Trophoblast cell (in vitro differentiated cells and primary cell): ENCODE results near the gene NF1.

ENCODE experiments used
- DNase-seq, 2 donors: peaks; one replicate each; pipeline ENCODE4 v3.0.0-alpha.2; 2016
- H2AFZ ChIP-seq: 2 replicates; pipeline ENCODE4 v1.6.1; 2013; ENCODE audit warnings: low read length, moderate library complexity, mild to moderate bottlenecking; ENCODE audit not compliant: insufficient read depth, poor library complexity
- H2AK5ac ChIP-seq: 2 replicates; pipeline ENCODE4 v1.6.1; 2013; ENCODE audit warnings: mild to moderate bottlenecking, low read length
- H2BK120ac ChIP-seq: 2 replicates; pipeline ENCODE4 v1.6.1; 2013; ENCODE audit warnings: low read length, mild to moderate bottlenecking, moderate library complexity; ENCODE audit not compliant: insufficient read depth, poor library complexity
- H2BK12ac ChIP-seq: 2 replicates; pipeline ENCODE4 v1.6.1; 2013; ENCODE audit warnings: mild to moderate bottlenecking, low read length, moderate library complexity
- H2BK5ac ChIP-seq: 2 replicates; pipeline ENCODE4 v1.6.1; 2013; ENCODE audit warnings: low read length, low read depth, moderate library complexity, mild to moderate bottlenecking; ENCODE audit not compliant: poor library complexity
- H3K14ac ChIP-seq: 2 replicates; pipeline ENCODE4 v1.6.1; 2013; ENCODE audit warnings: mild to moderate bottlenecking, low read length
- H3K18ac ChIP-seq: 2 replicates; pipeline ENCODE4 v1.6.1; 2013; ENCODE audit warnings: mild to moderate bottlenecking, low read length
- H3K23ac ChIP-seq: 2 replicates; pipeline ENCODE4 v1.6.1; 2013; ENCODE audit warnings: low read length
- H3K27ac ChIP-seq: 2 replicates; pipeline ENCODE4 v1.5.1; 2013; ENCODE audit warnings: low read depth, mild to moderate bottlenecking, inconsistent platforms, low read length, moderate library complexity
- H3K27me3 ChIP-seq: 2 replicates; pipeline ENCODE4 v1.6.1; 2013; ENCODE audit warnings: inconsistent platforms, mild to moderate bottlenecking, low read length, moderate library complexity; ENCODE audit not compliant: insufficient read depth
- H3K36me3 ChIP-seq, 2 experiments: 1 replicate in 1 of 2; 2 replicates in 1 of 2; pipeline ENCODE4 v1.6.1; 2013; ENCODE audit warnings: low read length in 2 of 2, mild to moderate bottlenecking in 2 of 2, moderate library complexity in 1 of 2; ENCODE audit not compliant: insufficient read depth in 2 of 2, control insufficient read depth in 1 of 2
- H3K4ac ChIP-seq: 2 replicates; pipeline ENCODE4 v1.6.1; 2013; ENCODE audit warnings: low read depth, mild to moderate bottlenecking, low read length, moderate library complexity
- H3K4me1 ChIP-seq, 2 experiments: 1 replicate in 1 of 2; 2 replicates in 1 of 2; pipeline ENCODE4 v1.6.1; 2013; ENCODE audit warnings: low read length in 2 of 2, mild to moderate bottlenecking in 2 of 2, moderate library complexity in 1 of 2; ENCODE audit not compliant: insufficient read depth in 2 of 2, control insufficient read depth in 1 of 2
- H3K4me2 ChIP-seq: 2 replicates; pipeline ENCODE4 v1.6.1; 2013; ENCODE audit warnings: inconsistent platforms, mild to moderate bottlenecking, low read length, moderate library complexity
- H3K4me3 ChIP-seq: 2 replicates; pipeline ENCODE4 v1.5.1; 2013; ENCODE audit warnings: mild to moderate bottlenecking, low read depth, low read length, inconsistent platforms
- H3K79me1 ChIP-seq: one replicate; pipeline ENCODE4 v1.6.1; 2013; ENCODE audit warnings: low read length
- H3K79me2 ChIP-seq: 2 replicates; pipeline ENCODE4 v1.6.1; 2013; ENCODE audit warnings: low read length, mild to moderate bottlenecking; ENCODE audit not compliant: control insufficient read depth, insufficient read depth, poor library complexity
- H3K9ac ChIP-seq: 2 replicates; pipeline ENCODE4 v1.6.1; 2013; ENCODE audit warnings: mild to moderate bottlenecking, low read length
- H3K9me3 ChIP-seq: 2 replicates; pipeline ENCODE4 v1.6.1; 2013; ENCODE audit warnings: low read depth, mild to moderate bottlenecking, control low read depth, inconsistent platforms, low read length; ENCODE audit not compliant: insufficient read depth
- H4K12ac ChIP-seq: 2 replicates; pipeline ENCODE4 v1.6.1; 2013; ENCODE audit warnings: low read depth, mild to moderate bottlenecking, low read length, moderate library complexity
- H4K8ac ChIP-seq: 2 replicates; pipeline ENCODE4 v1.6.1; 2013; ENCODE audit warnings: low read depth, mild to moderate bottlenecking, low read length, moderate library complexity
- H4K91ac ChIP-seq: one replicate; pipeline ENCODE4 v1.6.1; 2013; ENCODE audit warnings: low read depth, mild to moderate bottlenecking, low read length, moderate library complexity
- WGBS: extraction: QIAGEN DNeasy Blood & Tissue Kit; methylation state at CpG from one replicate; pipeline ENCODE4 v1.1.7; 2013; ENCODE audit warnings: missing lambda C conversion rate; ENCODE audit not compliant: insufficient read length, insufficient coverage; ENCODE audit errors: extremely low coverage; 5-methylcytosine and 5-hydroxymethylcytosine counted together

The NF1 gene

DNA sequence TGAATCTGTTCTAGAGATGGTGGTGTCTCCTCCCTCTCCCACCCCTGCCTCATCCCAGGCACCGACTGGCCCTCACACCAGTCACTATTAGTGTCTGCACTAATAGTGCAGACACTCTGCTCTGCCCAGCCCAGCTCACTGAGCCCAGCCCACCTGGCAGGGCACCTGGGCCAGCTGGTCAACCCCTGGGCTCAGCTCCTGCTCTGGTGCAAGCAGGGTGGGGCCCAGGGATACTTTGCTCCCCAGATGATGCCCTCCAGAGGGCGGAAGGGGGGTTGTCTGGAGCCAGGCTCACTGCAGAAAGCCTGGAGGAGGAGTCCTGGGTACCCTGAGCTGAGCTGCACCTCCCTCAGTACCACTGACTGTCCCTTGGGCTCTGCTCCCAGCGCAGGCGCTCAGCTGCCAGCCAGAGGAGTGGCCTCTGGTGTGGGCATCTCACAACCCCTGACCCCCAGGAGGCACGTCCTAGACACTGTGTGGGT is 311.2 kb downstream of the NF1 start:
- H2AK5ac ChIP-seq: no peak overlapping the region
- no peak overlapping the region for H3K9ac ChIP-seq
- no peak overlapping the region for H2BK12ac ChIP-seq
- H3K4me2 ChIP-seq: no peak overlapping the region
- no peaks in the 10 kb centered on the region for H3K79me2 ChIP-seq
- H2BK5ac ChIP-seq: no peak overlapping the region
- no peak for DNase-seq
- no peaks in the 10 kb centered on the region for H3K79me1 ChIP-seq
- H3K27me3 ChIP-seq: no peaks in the 10 kb centered on the region
- H3K23ac ChIP-seq: no peak overlapping the region
- no peak overlapping the region for H2AFZ ChIP-seq
- no peak overlapping the region for H2BK120ac ChIP-seq
- H4K12ac ChIP-seq: no peak overlapping the region
- H3K4me1 ChIP-seq: peaks cover 5 to 9% of the 10 kb centered on the region in 2 experiments
- no peaks in the 10 kb centered on the region for H3K36me3 ChIP-seq
- no peak overlapping the region for H4K91ac ChIP-seq
- H3K27ac ChIP-seq: no peak overlapping the region
- H3K9me3 ChIP-seq: peaks cover 3% of the 10 kb centered on the region
- H3K18ac ChIP-seq: no peak overlapping the region
- peak overlapping the region; percentile 35 for H3K4me3 ChIP-seq
- no peak overlapping the region for H4K8ac ChIP-seq
- no peak overlapping the region for H3K4ac ChIP-seq
- H3K14ac ChIP-seq: no peak overlapping the region
- no CpG with 5 or more reads among the region's 5 CpGs for WGBS

DNA sequence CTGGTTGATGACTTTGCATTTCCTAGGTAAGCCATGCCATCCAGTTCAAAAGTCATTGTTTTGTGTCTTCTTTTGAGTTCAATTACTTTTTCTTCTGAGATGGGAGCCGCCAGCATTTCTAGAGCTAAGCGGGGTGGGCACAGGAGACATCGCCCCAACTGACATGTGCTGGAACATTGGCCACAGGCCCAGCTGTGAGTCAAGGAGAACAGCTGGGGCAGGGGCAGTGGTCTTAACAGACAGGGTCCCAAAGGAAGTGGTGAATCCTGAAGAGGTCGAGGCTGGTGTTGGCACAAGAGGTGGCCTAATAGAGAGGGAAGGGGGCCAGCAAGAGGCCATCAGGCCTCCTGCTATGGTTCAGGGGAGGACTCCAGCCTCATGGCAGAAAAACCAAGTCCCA is 313.8 kb downstream of the NF1 start:
- no peak for DNase-seq
- no peak overlapping the region for H4K8ac ChIP-seq
- H2BK5ac ChIP-seq: no peak overlapping the region
- H3K4me1 ChIP-seq: peaks cover 5 to 17% of the 10 kb centered on the region in 2 experiments
- no peak overlapping the region for H3K4ac ChIP-seq
- no peak overlapping the region for H2BK12ac ChIP-seq
- no peak overlapping the region for H2BK120ac ChIP-seq
- no peak overlapping the region for H3K4me3 ChIP-seq
- WGBS: no CpG with 5 or more reads among the region's 4 CpGs
- no peak overlapping the region for H3K9ac ChIP-seq
- no peaks in the 10 kb centered on the region for H3K27me3 ChIP-seq
- H3K79me1 ChIP-seq: no peaks in the 10 kb centered on the region
- no peaks in the 10 kb centered on the region for H3K79me2 ChIP-seq
- H3K27ac ChIP-seq: no peak overlapping the region
- no peak overlapping the region for H3K4me2 ChIP-seq
- H4K91ac ChIP-seq: no peak overlapping the region
- no peak overlapping the region for H3K18ac ChIP-seq
- H3K14ac ChIP-seq: no peak overlapping the region
- H3K36me3 ChIP-seq: no peaks in the 10 kb centered on the region
- no peak overlapping the region for H2AFZ ChIP-seq
- H4K12ac ChIP-seq: no peak overlapping the region
- H3K23ac ChIP-seq: no peak overlapping the region
- H2AK5ac ChIP-seq: no peak overlapping the region
- peaks cover 3% of the 10 kb centered on the region for H3K9me3 ChIP-seq

DNA sequence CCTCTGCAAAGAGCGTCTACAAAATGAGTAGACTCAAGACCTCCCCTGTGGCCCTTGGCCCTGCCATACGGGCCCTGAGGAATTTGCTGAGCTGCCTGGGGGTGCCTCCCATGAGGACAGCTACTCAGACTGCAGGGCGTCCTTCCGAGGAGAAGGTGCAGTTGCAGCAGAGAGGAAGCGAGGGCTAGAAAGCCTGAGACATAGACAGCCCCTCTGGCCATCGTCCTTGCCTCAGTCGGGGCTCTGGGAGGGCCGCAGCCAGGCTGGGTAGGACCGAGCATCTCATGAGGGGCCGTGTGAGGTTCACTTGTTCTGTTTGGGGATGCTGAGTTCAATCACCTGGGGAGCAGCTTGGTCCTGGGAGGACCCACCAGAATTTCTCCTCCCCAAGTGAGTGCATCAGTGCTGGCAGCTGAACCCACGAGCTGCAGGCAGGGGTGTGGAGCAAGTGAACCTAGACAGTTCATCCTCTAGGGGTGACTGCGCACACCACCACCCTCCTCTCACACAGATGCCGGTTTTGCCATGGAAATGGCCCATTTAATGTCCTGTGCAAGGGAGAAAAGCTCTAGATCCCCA is 317.0 kb downstream of the NF1 start:
- no peak overlapping the region for H2AFZ ChIP-seq
- no peak overlapping the region for H3K9ac ChIP-seq
- no peak for DNase-seq
- no peak overlapping the region for H2BK120ac ChIP-seq
- H3K27ac ChIP-seq: no peak overlapping the region
- no peak overlapping the region for H4K91ac ChIP-seq
- H4K12ac ChIP-seq: no peak overlapping the region
- H3K36me3 ChIP-seq: no peaks in the 10 kb centered on the region
- H3K18ac ChIP-seq: no peak overlapping the region
- no peak overlapping the region for H2BK12ac ChIP-seq
- no peak overlapping the region for H3K4me3 ChIP-seq
- H3K4ac ChIP-seq: no peak overlapping the region
- no CpG with 5 or more reads among the region's 13 CpGs for WGBS
- H3K79me1 ChIP-seq: no peaks in the 10 kb centered on the region
- peaks cover 7 to 19% of the 10 kb centered on the region in 2 experiments for H3K4me1 ChIP-seq
- H2BK5ac ChIP-seq: no peak overlapping the region
- no peaks in the 10 kb centered on the region for H3K79me2 ChIP-seq
- no peak overlapping the region for H2AK5ac ChIP-seq
- H3K23ac ChIP-seq: no peak overlapping the region
- no peaks in the 10 kb centered on the region for H3K9me3 ChIP-seq
- no peak overlapping the region for H3K14ac ChIP-seq
- H4K8ac ChIP-seq: no peak overlapping the region
- H3K27me3 ChIP-seq: no peaks in the 10 kb centered on the region
- no peak overlapping the region for H3K4me2 ChIP-seq

DNA sequence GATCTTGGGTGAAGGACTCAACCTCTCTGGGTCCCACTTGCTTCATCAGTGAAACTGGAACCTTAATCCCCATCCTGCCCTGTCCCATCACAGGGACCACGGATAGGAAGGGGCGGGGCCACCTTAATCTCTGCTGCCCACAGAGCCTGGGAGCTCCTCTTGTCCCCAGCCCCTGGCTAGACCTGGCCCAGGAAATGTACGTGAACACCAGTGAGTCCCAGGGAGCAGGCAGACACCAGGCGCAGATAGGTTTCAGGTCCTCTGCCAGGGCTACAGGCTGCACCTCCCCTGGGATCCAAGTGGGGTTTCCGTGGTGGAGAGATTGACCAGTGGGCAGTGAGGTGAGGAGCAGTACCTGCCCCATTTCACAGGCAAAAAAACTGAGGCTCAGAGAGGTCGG is 317.7 kb downstream of the NF1 start:
- Histone ChIP-seq H4K12ac (no peak overlapping the region), H2AK5ac (no peak overlapping the region), H3K36me3 (no peaks in the 10 kb centered on the region), H3K4ac (no peak overlapping the region), H3K79me1 (no peaks in the 10 kb centered on the region), H3K27ac (no peak overlapping the region), H3K4me2 (no peak overlapping the region), H3K4me1 (peaks cover 7 to 19% of the 10 kb centered on the region in 2 experiments), H4K91ac (no peak overlapping the region), H3K9me3 (no peaks in the 10 kb centered on the region), H2BK12ac (no peak overlapping the region), H3K4me3 (no peak overlapping the region), H2BK120ac (no peak overlapping the region), H3K23ac (no peak overlapping the region), H3K14ac (no peak overlapping the region), H4K8ac (no peak overlapping the region), H3K18ac (no peak overlapping the region), H3K79me2 (no peaks in the 10 kb centered on the region), H3K9ac (no peak overlapping the region), H2BK5ac (no peak overlapping the region), H3K27me3 (no peaks in the 10 kb centered on the region), H2AFZ (no peak overlapping the region)
- DNase-seq: no peak
- WGBS: no CpG with 5 or more reads among the region's 6 CpGs
